AG10803 (cell line): ENCODE measurements around the gene ZNF547.

Source experiments
- DNase-seq: peaks from one replicate; pipeline ENCODE4 v3.0.0; 2010; ENCODE audit warnings: low read depth
- H3K4me3 ChIP-seq: 2 replicates; pipeline ENCODE4 v1.5.1; 2011; ENCODE audit warnings: mild to moderate bottlenecking, low read length, control low read depth
- TF ChIP-seq, protein P1 (sequence below): conservative IDR thresholded peaks from 2 replicates; pipeline ENCODE4 v1.5.1; 2011; ENCODE audit warnings: mild to moderate bottlenecking, low read length, control low read depth, inconsistent platforms

ZNF547 gene

GRCh38 chr19:57350877-57351805, 12.2 kb upstream of the ZNF547 start, which contains the start of gene ZNF304:
TSS of gene ZNF304 (plus strand) at chr19:57351271. CDS start at chr19:57351665, 394 bp downstream.
- TF ChIP-seq, protein P1, sequence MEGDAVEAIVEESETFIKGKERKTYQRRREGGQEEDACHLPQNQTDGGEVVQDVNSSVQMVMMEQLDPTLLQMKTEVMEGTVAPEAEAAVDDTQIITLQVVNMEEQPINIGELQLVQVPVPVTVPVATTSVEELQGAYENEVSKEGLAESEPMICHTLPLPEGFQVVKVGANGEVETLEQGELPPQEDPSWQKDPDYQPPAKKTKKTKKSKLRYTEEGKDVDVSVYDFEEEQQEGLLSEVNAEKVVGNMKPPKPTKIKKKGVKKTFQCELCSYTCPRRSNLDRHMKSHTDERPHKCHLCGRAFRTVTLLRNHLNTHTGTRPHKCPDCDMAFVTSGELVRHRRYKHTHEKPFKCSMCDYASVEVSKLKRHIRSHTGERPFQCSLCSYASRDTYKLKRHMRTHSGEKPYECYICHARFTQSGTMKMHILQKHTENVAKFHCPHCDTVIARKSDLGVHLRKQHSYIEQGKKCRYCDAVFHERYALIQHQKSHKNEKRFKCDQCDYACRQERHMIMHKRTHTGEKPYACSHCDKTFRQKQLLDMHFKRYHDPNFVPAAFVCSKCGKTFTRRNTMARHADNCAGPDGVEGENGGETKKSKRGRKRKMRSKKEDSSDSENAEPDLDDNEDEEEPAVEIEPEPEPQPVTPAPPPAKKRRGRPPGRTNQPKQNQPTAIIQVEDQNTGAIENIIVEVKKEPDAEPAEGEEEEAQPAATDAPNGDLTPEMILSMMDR = 0 out of 2 replicates have a peak, but pooled peaks have one; percentile 0
- H3K4me3 ChIP-seq = peak within 1 kb of the TSS; percentile 98
- peak; percentile 93 for DNase-seq

DNA sequence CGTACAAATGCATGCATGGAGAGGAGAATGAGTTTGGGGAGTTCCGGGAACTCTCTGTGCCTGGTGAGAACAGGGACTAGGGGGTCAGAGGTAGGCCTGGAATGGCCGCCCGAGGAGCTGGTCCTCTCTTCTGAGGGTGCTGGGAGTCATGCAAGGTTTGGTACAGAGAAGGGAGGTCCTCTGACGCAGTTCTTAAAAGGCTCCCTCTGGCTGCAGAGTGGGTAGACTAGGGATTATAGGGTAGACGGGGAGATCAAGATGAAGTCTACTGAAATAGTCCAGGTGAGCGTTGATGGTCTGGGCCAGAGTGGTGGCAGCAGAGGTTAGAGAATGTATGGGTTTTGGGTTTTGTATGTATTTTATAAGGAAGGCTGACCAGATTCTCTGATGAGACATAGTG, 11.5 kb upstream of the ZNF547 start:
- DNase-seq = peak; percentile 8
- H3K4me3 ChIP-seq = peak overlapping the region; percentile 98
- TF ChIP-seq, protein P1 = no peak

- TF ChIP-seq, protein P1 = no peak
- no peak overlapping the region for H3K4me3 ChIP-seq
- DNase-seq = no peak
These were observed 7.4 kb upstream of the ZNF547 start for GRCh38 chr19:57355916-57356315.

- TF ChIP-seq, protein P1 = no peak
- no peak for DNase-seq
- H3K4me3 ChIP-seq = no peak overlapping the region
These were observed 5.9 kb upstream of the ZNF547 start for GRCh38 chr19:57357406-57357805.

- TF ChIP-seq, protein P1 = no peak
- no peak for DNase-seq
- H3K4me3 ChIP-seq = no peak overlapping the region
These were observed 4.1 kb upstream of the ZNF547 start for GRCh38 chr19:57359300-57359699.

DNA sequence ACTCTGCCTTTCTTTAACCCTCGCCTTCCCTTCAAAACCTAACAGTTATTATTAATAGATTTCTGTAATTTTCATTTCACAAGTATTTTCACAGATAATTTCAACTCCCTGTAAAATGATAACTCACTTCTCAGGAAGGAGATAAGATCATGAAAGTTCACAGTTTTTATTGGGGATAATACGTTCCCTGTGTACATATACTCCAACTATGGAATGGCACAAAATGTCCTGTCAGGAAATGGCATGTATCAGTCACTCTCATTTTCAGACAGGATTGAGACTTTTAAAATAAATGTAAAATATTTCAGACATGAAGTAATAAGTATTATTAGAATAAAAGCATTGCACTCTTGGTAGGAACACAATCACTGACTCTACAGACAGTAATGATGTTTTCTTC, 932 bp upstream of the ZNF547 start:
- H3K4me3 ChIP-seq = peak overlapping the region; percentile 66
- DNase-seq = no peak
- TF ChIP-seq, protein P1 = no peak

DNA sequence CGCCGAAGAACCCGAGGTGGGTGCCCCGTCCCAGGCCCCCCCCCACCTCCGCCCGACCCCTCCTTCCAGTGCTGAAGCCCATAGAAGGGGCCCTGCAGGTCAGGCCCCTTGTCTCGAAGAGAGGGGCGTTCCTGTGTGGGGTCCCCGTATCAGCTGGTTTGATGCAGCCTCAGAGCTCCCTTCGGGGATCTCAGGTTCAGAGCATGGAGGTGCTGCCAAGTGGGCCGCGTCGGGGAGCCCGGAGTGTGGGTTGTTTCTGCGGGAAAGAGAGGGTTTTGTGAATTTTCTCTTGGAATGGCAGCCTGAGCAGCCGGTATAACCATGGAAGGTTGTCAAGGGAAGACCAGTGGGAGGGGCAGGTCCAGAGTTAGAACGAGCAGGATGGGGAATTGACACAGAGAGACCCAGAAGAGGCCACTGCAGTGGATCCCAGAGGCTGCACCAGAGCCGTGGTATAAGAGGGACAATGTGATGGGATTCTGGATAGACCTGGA, 384 bp downstream of the ZNF547 start:
- peak; percentile 6 for DNase-seq
- TF ChIP-seq, protein P1 = no peak
- peak overlapping the region; percentile 86 for H3K4me3 ChIP-seq
